SK-N-MC (cell line): Measurements from ENCODE around the gene OLFML3.

Source experiments
- DNase-seq: peaks from one replicate; pipeline ENCODE4 v3.0.0-alpha.2; 2011; ENCODE audit warnings: low read depth, low spot score
- H3K27ac ChIP-seq: fragments of 200-600 bp; sonication (generic); 2 replicates; pipeline ENCODE4 v1.5.1; 2016; ENCODE audit warnings: mixed run types
- H3K36me3 ChIP-seq: fragments of 200-600 bp; sonication (generic); 2 replicates; pipeline ENCODE4 v1.6.1; 2017; ENCODE audit warnings: antibody characterized with exemption, low read length, mixed read lengths; ENCODE audit not compliant: insufficient read depth
- H3K4me3 ChIP-seq: fragments of 200-600 bp; sonication (generic); 2 replicates; pipeline ENCODE4 v1.5.1; 2016
- H3K9ac ChIP-seq: fragments of 200-600 bp; sonication (generic); 2 replicates; pipeline ENCODE4 v1.8.0; 2017; ENCODE audit warnings: mixed run types, mixed read lengths; ENCODE audit not compliant: insufficient read length
- H3K9me3 ChIP-seq: fragments of 200-600 bp; sonication (generic); 2 replicates; pipeline ENCODE4 v1.6.1; 2017; ENCODE audit warnings: low read depth, mild to moderate bottlenecking, antibody characterized with exemption, low read length, moderate library complexity, mixed read lengths
- EZH2 ChIP-seq: fragments of 200-600 bp; sonication (generic); IDR thresholded peaks from one replicate; pipeline ENCODE4 v1.6.1; 2017; ENCODE audit warnings: antibody characterized with exemption
- FOXP2 ChIP-seq: optimal IDR thresholded peaks from 2 replicates; pipeline ENCODE3; 2011; ENCODE audit warnings: mild to moderate bottlenecking, moderate library complexity; ENCODE audit not compliant: insufficient read depth; ENCODE audit errors: extremely low read length, control extremely low read depth
- POLR2AphosphoS5 ChIP-seq: IDR thresholded peaks from 2 replicates; pipeline ENCODE4 v1.6.1; 2012; ENCODE audit warnings: mild to moderate bottlenecking, low read depth, low read length, borderline replicate concordance

Gene OLFML3

DNA sequence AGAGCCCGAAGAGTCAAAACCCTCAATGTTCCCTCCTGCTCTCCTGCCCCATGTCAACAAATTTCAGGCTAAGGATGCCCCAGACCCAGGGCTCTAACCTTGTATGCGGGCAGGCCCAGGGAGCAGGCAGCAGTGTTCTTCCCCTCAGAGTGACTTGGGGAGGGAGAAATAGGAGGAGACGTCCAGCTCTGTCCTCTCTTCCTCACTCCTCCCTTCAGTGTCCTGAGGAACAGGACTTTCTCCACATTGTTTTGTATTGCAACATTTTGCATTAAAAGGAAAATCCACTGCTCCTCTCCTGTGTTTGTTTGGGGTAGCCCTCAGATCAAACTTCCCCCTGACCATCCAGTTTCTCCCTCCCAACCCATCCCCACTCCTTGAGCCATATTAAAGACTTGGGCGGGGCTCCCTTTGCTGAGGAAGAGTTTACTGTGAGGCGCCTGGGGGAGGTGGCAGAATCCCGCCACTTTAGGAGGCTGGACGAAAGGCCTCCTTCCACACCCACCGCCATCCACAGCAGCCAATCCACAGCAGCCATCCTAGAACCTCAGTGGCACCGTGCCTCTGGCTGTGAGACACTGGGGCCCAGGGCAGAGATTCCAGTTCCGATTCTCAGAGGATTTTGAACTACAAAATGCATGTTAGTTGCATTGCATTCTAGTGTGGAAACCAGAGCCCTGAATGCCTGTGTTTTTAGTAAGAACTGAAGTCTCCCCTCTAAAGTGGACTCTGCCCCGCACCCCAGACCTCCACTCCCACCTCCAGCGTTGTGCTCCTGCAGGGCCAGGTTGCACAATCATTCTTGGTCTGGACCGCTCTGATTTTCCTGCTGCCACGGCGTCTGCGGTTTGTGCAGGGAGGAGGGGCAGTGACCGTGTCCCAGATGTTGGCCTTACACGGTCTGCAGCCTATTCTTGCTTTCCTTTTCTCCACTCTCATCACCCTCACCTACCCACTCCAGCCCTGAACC is 3.0 kb downstream of the OLFML3 start:
- no peak for TF ChIP-seq EZH2
- TF ChIP-seq POLR2AphosphoS5 = no peak
- no peak for TF ChIP-seq FOXP2
- DNase-seq = no peak
- Histone ChIP-seq H3K4me3 (peak overlapping the region; percentile 76), H3K9ac (no peak overlapping the region), H3K36me3 (peaks cover 30% of the 10 kb centered on the region), H3K9me3 (no peaks in the 10 kb centered on the region; the same call in 1 of the 2 replicates), H3K27ac (0 out of 2 replicates have a peak overlapping the region, but pooled peaks have one; percentile 16)

DNA sequence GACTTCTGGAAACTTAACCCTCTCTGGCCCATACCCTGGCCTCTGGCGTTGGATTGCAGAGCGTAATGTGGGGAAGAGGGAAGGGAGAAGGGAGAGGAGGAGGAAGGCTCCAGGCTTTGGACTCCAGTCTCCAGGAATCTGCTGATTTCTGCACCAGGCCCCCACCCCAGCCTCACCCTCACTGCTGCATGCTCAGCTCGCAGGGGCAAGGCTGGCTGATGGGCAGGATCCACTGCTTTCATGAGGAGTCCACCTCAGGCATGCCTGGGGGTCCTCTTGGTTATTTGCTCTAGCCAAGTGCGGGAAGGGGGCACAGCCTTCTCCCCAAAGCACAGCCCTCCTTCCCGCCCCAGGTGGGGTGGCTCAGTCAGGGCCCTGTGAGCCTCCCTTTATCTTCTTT is 3.7 kb downstream of the OLFML3 start:
- H3K9me3 ChIP-seq = no peaks in the 10 kb centered on the region; the same call in 1 of the 2 replicates
- TF ChIP-seq FOXP2 = no peak
- no peak for TF ChIP-seq POLR2AphosphoS5
- no peak for TF ChIP-seq EZH2
- no peak overlapping the region for H3K27ac ChIP-seq
- H3K4me3 ChIP-seq = peak overlapping the region; percentile 76; the same call in 1 of the 2 replicates
- no peak overlapping the region for H3K9ac ChIP-seq
- H3K36me3 ChIP-seq = peaks cover 30% of the 10 kb centered on the region
- no peak for DNase-seq

DNA sequence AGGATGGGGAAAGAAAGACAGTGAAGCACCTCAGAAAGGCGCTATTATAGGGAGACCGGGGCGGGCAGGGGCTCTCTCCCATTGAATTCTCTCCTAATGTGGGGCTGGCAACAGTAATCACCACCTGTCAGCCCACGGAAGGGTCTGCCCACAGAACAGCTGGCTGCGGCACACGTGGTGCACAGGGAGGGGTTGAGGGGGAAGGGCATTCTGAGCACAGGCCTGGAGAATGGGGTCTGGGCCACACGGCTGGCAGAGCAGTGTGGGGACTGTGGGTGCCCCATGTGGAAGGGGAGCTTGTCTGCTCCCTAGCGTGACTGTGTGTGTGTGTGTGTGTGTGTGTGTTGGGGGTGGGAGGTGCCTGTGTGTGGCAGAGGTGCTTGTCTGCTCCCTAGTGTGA is 4.1 kb downstream of the OLFML3 start:
- Histone ChIP-seq H3K27ac (no peak overlapping the region), H3K36me3 (peaks cover 30% of the 10 kb centered on the region)
- TF ChIP-seq POLR2AphosphoS5 = no peak
- no peak for TF ChIP-seq EZH2
- no peak for TF ChIP-seq FOXP2

DNA sequence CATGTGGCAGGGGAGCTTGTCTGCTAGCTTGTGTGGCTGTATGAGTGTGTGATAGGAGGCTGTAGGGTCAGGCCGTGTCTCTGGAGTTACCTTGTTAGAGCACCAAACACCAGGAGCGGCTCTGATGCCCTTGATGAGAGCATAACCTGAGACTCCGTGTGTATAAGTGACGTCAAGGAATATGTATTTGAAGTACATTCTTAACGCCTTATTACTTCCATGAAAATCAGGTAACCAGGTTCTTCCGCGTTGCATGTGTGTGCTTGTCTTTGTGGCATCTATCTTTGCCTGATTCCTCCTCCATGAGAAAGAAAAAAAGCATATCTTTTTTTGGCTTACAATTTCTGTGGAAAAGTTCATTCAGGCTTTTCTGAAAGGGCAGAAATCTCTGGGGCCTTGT is 4.6 kb downstream of the OLFML3 start:
- Histone ChIP-seq H3K36me3 (peaks cover 30% of the 10 kb centered on the region), H3K4me3 (no peak overlapping the region), H3K9ac (no peak overlapping the region), H3K9me3 (no peaks in the 10 kb centered on the region; the same call in 1 of the 2 replicates), H3K27ac (no peak overlapping the region)
- TF ChIP-seq EZH2 (no peak), POLR2AphosphoS5 (no peak)
- DNase-seq = no peak

More for the DNA sequence above, 4.1 kb downstream of the OLFML3 start:
- no peak for DNase-seq
- H3K4me3 ChIP-seq = no peak overlapping the region
- H3K9ac ChIP-seq = no peak overlapping the region
- H3K9me3 ChIP-seq = no peaks in the 10 kb centered on the region; the same call in 1 of the 2 replicates

DNA sequence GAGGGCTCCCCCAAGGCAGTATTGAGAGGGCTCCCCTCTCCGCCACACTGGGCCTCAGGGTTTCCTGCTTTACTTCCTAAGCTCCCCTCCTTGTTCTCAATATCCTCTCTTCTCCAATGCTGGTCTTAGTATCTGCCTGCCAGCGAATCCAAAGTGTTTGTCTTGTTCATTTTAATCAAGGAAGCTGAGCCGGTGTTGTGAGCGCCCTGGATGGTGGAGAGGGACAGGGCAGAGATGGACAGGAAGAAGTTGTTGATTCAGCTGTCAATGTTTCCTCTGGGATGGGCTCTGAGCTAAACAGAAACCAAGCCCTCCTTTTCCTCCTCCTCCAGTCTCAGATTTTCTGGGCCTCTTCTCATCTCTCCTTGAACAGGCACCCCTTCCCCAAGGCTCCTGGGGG is 5.4 kb downstream of the OLFML3 start:
- no peak overlapping the region for H3K27ac ChIP-seq
- H3K9ac ChIP-seq = no peak overlapping the region
- H3K9me3 ChIP-seq = no peaks in the 10 kb centered on the region; the same call in 1 of the 2 replicates
- H3K4me3 ChIP-seq = no peak overlapping the region
- DNase-seq = no peak
- no peak for TF ChIP-seq FOXP2
- no peak for TF ChIP-seq EZH2
- TF ChIP-seq POLR2AphosphoS5 = no peak
- H3K36me3 ChIP-seq = peaks cover 30% of the 10 kb centered on the region

DNA sequence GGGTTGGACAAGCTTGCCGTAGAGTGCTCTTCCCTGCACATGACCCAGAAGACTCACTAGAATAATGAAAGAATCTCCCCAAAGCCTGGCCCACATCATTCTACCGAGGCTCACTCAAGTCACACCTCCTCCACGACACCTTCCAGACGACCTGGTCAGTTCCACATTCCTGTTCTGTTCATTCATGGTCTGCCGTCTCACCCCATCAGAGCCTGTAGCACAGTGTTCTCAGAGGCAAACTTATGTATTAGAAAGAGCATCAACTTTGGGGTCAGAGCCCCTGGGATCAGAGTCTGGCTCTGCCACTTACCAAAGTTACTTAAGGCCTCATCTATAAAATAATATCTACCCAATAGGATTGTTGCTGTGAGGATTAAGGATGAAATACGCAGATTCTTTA is 7.5 kb downstream of the OLFML3 start:
- H3K36me3 ChIP-seq = peaks cover 14% of the 10 kb centered on the region
- H3K9ac ChIP-seq = no peak overlapping the region
- H3K4me3 ChIP-seq = no peak overlapping the region
- H3K27ac ChIP-seq = no peak overlapping the region
- no peaks in the 10 kb centered on the region; the same call in 1 of the 2 replicates for H3K9me3 ChIP-seq
- DNase-seq = no peak
- TF ChIP-seq FOXP2 (no peak), POLR2AphosphoS5 (no peak), EZH2 (no peak)

DNA sequence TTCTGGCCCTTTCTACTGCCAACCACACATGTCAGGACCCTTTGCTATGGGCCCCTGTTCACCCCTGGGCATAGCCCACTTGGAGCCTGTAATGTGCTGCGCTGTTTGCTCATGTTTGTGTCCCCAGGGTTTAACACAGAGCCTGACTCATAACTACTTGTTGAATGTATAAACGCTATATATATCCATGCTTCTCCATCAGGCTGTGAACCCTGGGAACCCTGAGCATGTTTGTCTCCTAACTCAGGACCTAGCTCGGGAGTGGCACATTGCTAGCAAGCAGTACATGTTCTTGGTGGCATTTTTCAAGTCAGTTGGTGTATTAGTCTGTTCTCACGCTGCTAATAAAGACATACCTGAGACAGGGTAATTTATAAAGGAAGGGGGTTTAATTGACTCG is 8.0 kb downstream of the OLFML3 start:
- Histone ChIP-seq H3K27ac (no peak overlapping the region), H3K9ac (no peak overlapping the region), H3K4me3 (no peak overlapping the region), H3K9me3 (no peaks in the 10 kb centered on the region; the same call in 1 of the 2 replicates), H3K36me3 (peaks cover 9% of the 10 kb centered on the region)
- DNase-seq = no peak
- TF ChIP-seq POLR2AphosphoS5 = no peak
- no peak for TF ChIP-seq FOXP2

DNA sequence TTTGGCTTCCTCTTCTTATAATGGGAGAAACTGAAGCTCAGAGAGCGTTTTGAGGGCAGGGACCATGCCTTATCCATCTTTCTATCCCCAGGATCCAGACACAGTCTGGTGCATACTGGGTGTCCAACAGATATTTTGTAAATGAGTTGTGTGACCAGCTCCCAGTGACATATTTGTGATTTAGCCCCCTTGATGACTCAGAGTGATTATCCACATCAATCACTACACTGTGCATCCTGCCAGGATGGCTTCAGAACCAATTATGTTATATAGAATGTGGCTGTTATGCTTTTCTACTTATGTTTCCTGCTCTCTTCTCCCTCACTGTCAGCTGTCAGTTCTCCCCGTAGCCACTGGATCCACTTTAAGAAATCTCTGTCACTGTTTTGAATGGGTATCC is 11.3 kb downstream of the OLFML3 start:
- Histone ChIP-seq H3K27ac (no peak overlapping the region), H3K9me3 (no peaks in the 10 kb centered on the region; the same call in 1 of the 2 replicates), H3K4me3 (no peak overlapping the region), H3K36me3 (no peaks in the 10 kb centered on the region), H3K9ac (no peak overlapping the region)
- no peak for DNase-seq
- no peak for TF ChIP-seq FOXP2
- no peak for TF ChIP-seq POLR2AphosphoS5
- TF ChIP-seq EZH2 = no peak
